ENCODE results near the gene SLC13A2. TPM values are rescaled to one million over a fixed set of nuclear protein-coding genes. Genes with fewer than 3 reads are reported as not detected.
"Not testable (repeated sequence)": the region's sequence is repeated elsewhere in the genome, so short reads cannot be mapped to it uniquely, and the experiment has no call there.

The SLC13A2 gene
- total RNA-seq, 1 donor from 2014 or later: not detected

DNA sequence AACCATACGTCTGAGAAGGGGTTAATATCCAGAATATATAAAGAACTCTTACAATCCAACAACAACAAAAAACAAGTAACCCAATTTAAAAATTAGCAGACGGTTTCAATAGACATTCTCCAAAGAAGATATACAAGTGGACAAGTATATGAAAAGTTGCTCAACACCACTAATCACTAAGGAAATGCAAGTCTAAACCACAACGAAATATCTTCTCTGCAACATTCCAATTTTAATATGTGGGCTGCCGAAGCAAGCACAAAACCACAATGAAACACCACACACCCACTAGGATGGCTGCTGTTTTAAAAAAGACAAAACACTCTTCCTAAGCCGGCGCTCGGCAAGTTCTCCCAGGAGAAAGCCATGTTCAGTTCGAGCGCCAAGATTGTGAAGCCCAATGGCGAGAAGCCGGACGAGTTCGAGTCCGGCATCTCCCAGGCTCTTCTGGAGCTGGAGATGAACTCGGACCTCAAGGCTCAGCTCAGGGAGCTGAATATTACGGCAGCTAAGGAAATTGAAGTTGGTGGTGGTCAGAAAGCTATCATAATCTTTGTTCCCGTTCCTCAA, 5.9 kb upstream of the SLC13A2 start:
- Histone ChIP-seq H3K4me1 (ENCODE audit: insufficient read depth, low read length) (no peaks in the 10 kb centered on the region), H3K27ac (ENCODE audit: low read depth, low read length) (no peak overlapping the region), H3K36me3 (ENCODE audit: insufficient read depth, low read length) (no peaks in the 10 kb centered on the region), H2AFZ (ENCODE audit: low read depth, low read length) (no peak overlapping the region), H3K27me3 (ENCODE audit: insufficient read depth, low read length) (peaks cover 41% of the 10 kb centered on the region), H4K20me1 (ENCODE audit: insufficient read depth, low read length) (no peaks in the 10 kb centered on the region), H3K9ac (ENCODE audit: low read length) (no peak overlapping the region), H3K79me2 (ENCODE audit: insufficient read depth, low read length) (no peaks in the 10 kb centered on the region), H3K4me2 (ENCODE audit: low read length) (no peak overlapping the region), H3K4me3 (ENCODE audit: insufficient read depth, low read depth, low read length) (no peak overlapping the region), H3K9me3 (ENCODE audit: insufficient read depth, low read depth, low read length) (no peaks in the 10 kb centered on the region)
- peaks cover 3% of the 10 kb centered on the region for H3K36me3 Mint-ChIP-seq (ENCODE audit: low read depth, unreplicated experiment)
- no peak for TF ChIP-seq EZH2 (IDR thresholded peaks at IDR 0.05; ENCODE audit: insufficient read depth, low read length)
- TF ChIP-seq CTCF (IDR thresholded peaks at IDR 0.05; ENCODE audit: insufficient read depth, low read depth, low read length): no peak
- FAIRE-seq: no peak
- H3K27ac Mint-ChIP-seq (ENCODE audit: unreplicated experiment): peak overlapping the region; percentile 26
- no peak overlapping the region for H3K4me3 Mint-ChIP-seq (ENCODE audit: unreplicated experiment)
- DNase-seq (ENCODE audit: low read depth): peak; percentile 87
- H3K4me1 Mint-ChIP-seq (ENCODE audit: low read depth, unreplicated experiment): peaks cover 25% of the 10 kb centered on the region
- peaks cover 56% of the 10 kb centered on the region for H3K27me3 Mint-ChIP-seq (ENCODE audit: low read depth, unreplicated experiment)
- peaks cover under 1% of the 10 kb centered on the region for H3K9me3 Mint-ChIP-seq (ENCODE audit: unreplicated experiment)

- H3K36me3 Mint-ChIP-seq (ENCODE audit: low read depth, unreplicated experiment); H3K79me2 ChIP-seq (ENCODE audit: insufficient read depth, low read length); H2AFZ ChIP-seq (ENCODE audit: low read depth, low read length); H3K4me3 Mint-ChIP-seq (ENCODE audit: unreplicated experiment); H3K9me3 ChIP-seq (ENCODE audit: insufficient read depth, low read depth, low read length); H3K4me1 ChIP-seq (ENCODE audit: insufficient read depth, low read length); H3K4me2 ChIP-seq (ENCODE audit: low read length); H3K27ac ChIP-seq (ENCODE audit: low read depth, low read length); H3K9me3 Mint-ChIP-seq (ENCODE audit: unreplicated experiment); FAIRE-seq; H3K27ac Mint-ChIP-seq (ENCODE audit: unreplicated experiment); DNase-seq (ENCODE audit: low read depth); H3K9ac ChIP-seq (ENCODE audit: low read length); H4K20me1 ChIP-seq (ENCODE audit: insufficient read depth, low read length); H3K4me3 ChIP-seq (ENCODE audit: insufficient read depth, low read depth, low read length); H3K36me3 ChIP-seq (ENCODE audit: insufficient read depth, low read length): not testable (repeated sequence)
- Mint-ChIP-seq H3K27me3 (ENCODE audit: low read depth, unreplicated experiment) (peaks cover 56% of the 10 kb centered on the region), H3K4me1 (ENCODE audit: low read depth, unreplicated experiment) (peaks cover 25% of the 10 kb centered on the region)
- peaks cover 39% of the 10 kb centered on the region for H3K27me3 ChIP-seq (ENCODE audit: insufficient read depth, low read length)
Observed at GRCh38 chr17:28468033-28468735, 5.3 kb upstream of the SLC13A2 start.

DNA sequence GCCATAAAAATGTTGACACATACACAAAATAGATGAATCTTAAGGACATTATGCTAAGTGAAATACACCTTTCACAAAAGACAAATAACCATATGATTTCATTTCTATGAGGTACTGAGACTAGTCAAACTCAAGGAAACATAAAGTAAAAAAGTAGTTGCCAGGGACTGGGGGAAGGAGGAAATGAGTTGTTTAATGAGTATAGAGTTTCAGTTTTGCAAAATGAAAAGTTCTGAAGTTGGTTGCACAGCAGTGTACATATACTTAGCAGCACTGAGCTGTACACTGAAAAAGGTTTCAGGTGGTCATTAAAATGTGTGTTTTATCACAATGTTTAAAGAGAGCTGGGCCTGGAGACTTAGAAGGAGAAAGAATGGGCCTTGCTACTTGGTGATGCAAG, 4.7 kb upstream of the SLC13A2 start:
- Histone ChIP-seq H3K79me2 (ENCODE audit: insufficient read depth, low read length) (no peaks in the 10 kb centered on the region), H2AFZ (ENCODE audit: low read depth, low read length) (no peak overlapping the region), H3K9ac (ENCODE audit: low read length) (no peak overlapping the region), H3K9me3 (ENCODE audit: insufficient read depth, low read depth, low read length) (no peaks in the 10 kb centered on the region), H3K27ac (ENCODE audit: low read depth, low read length) (no peak overlapping the region), H3K4me1 (ENCODE audit: insufficient read depth, low read length) (no peaks in the 10 kb centered on the region), H3K27me3 (ENCODE audit: insufficient read depth, low read length) (peaks cover 40% of the 10 kb centered on the region), H3K4me3 (ENCODE audit: insufficient read depth, low read depth, low read length) (no peak overlapping the region), H3K36me3 (ENCODE audit: insufficient read depth, low read length) (no peaks in the 10 kb centered on the region), H4K20me1 (ENCODE audit: insufficient read depth, low read length) (no peaks in the 10 kb centered on the region), H3K4me2 (ENCODE audit: low read length) (no peak overlapping the region)
- TF ChIP-seq EZH2 (IDR thresholded peaks at IDR 0.05; ENCODE audit: insufficient read depth, low read length) (no peak), CTCF (IDR thresholded peaks at IDR 0.05; ENCODE audit: insufficient read depth, low read depth, low read length) (no peak)
- Mint-ChIP-seq H3K36me3 (ENCODE audit: low read depth, unreplicated experiment) (peaks cover 3% of the 10 kb centered on the region), H3K27me3 (ENCODE audit: low read depth, unreplicated experiment) (peaks cover 58% of the 10 kb centered on the region), H3K27ac (ENCODE audit: unreplicated experiment) (no peak overlapping the region), H3K9me3 (ENCODE audit: unreplicated experiment) (peaks cover 2% of the 10 kb centered on the region), H3K4me1 (ENCODE audit: low read depth, unreplicated experiment) (peaks cover 25% of the 10 kb centered on the region), H3K4me3 (ENCODE audit: unreplicated experiment) (no peak overlapping the region)
- FAIRE-seq: no peak
- no peak for DNase-seq (ENCODE audit: low read depth)

Measured in astrocyte (in vitro differentiated cells and primary cell).